Neural crest cell (in vitro differentiated cells): ENCODE data around the gene IL2RG. TPM values are rescaled to one million over a fixed set of nuclear protein-coding genes. Genes with fewer than 3 reads are reported as not detected.

Source experiments
- DNase-seq: peaks from one replicate; pipeline ENCODE4 v3.0.0; 2021; ENCODE audit warnings: low read depth, mixed read lengths, low spot score
- H3K27ac Mint-ChIP-seq: one replicate; pipeline ENCODE4 v1.8.0; 2021; ENCODE audit warnings: mild to moderate bottlenecking, mixed read lengths; ENCODE audit not compliant: unreplicated experiment
- H3K27me3 Mint-ChIP-seq: 2 replicates; pipeline ENCODE4 v1.8.0; 2021; ENCODE audit warnings: low read depth, mild to moderate bottlenecking, mixed read lengths
- H3K36me3 Mint-ChIP-seq: 2 replicates; pipeline ENCODE4 v1.8.0; 2021; ENCODE audit warnings: low read depth, mild to moderate bottlenecking, mixed read lengths
- H3K4me1 Mint-ChIP-seq: 2 replicates; pipeline ENCODE4 v1.8.0; 2021; ENCODE audit warnings: mixed read lengths
- H3K4me3 Mint-ChIP-seq: one replicate; pipeline ENCODE4 v1.8.0; 2021; ENCODE audit warnings: mild to moderate bottlenecking, mixed read lengths
- H3K9me3 Mint-ChIP-seq: 2 replicates; pipeline ENCODE4 v1.8.0; 2021; ENCODE audit warnings: mixed read lengths
- total RNA-seq: library from RNA; stranded (reverse); gene quantifications from 2 replicates; pipeline ENCODE4 v1.2.1, GENCODE V29; 2021
- TF ChIP-seq, protein P1 (sequence below): fragments of 200-600 bp; sonication (generic); conservative IDR thresholded peaks from 2 replicates; pipeline ENCODE4 v1.5.0; 2021; ENCODE audit warnings: antibody characterized with exemption, mild to moderate bottlenecking

Gene IL2RG
- total RNA-seq, 1 donor from 2014 or later = not detected

DNA sequence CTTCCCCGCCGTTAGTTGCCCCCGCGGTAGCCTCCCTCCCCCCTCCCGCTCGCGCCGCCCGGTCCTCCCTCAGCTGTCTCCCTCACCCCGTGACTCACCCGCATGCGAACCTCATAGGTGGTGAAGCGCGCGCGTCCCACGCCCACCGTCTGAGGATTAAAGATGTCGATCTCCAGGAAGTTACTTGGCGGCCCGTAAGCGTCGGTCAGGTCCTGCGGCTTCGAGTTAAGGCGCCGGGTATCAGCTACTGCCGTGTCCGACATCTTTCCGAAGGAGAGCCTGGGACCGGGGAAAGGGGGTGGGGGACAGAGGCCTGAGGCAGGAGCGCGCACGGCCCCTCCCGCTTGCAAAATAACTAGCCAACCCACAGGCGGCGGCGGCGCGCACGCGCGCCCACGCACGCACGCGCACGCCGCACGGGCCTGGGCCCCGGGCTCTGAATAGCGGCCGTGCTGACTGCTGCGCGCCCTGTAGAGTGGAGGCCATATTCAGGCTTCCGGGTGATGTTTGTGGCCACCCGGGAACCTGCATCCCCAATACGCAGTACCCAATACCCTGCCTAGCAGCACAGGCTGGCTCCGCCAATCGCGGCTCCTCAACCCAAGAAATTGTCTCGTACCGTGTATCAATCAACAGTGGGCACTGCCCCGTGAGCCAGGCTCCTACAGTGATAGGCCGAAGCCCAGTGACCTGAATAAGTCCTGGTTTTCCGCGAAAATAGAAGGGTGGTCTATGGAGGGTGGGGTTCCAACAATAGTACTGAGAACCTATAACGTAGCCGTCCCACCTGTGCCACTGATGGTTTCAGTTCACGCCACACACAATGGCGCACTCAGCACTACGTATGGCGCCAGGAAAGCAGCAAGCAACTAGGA is 43.1 kb downstream of the IL2RG start, which contains the start of gene SNX12:
TSS of gene SNX12 (minus strand) at position 291 of the 875 bp plus-strand sequence. CDS start at position 263, 28 bp downstream.
- Mint-ChIP-seq H3K9me3 (no peaks in the 10 kb centered on the region), H3K36me3 (no peaks in the 10 kb centered on the region), H3K27me3 (peaks cover 13% of the 10 kb centered on the region), H3K4me3 (peak within 1 kb of the TSS; percentile 95), H3K27ac (peak within 1 kb of the TSS; percentile 90), H3K4me1 (peaks cover 12% of the 10 kb centered on the region)
- TF ChIP-seq, protein P1, sequence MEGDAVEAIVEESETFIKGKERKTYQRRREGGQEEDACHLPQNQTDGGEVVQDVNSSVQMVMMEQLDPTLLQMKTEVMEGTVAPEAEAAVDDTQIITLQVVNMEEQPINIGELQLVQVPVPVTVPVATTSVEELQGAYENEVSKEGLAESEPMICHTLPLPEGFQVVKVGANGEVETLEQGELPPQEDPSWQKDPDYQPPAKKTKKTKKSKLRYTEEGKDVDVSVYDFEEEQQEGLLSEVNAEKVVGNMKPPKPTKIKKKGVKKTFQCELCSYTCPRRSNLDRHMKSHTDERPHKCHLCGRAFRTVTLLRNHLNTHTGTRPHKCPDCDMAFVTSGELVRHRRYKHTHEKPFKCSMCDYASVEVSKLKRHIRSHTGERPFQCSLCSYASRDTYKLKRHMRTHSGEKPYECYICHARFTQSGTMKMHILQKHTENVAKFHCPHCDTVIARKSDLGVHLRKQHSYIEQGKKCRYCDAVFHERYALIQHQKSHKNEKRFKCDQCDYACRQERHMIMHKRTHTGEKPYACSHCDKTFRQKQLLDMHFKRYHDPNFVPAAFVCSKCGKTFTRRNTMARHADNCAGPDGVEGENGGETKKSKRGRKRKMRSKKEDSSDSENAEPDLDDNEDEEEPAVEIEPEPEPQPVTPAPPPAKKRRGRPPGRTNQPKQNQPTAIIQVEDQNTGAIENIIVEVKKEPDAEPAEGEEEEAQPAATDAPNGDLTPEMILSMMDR = no peak
- DNase-seq = peak; percentile 69

DNA sequence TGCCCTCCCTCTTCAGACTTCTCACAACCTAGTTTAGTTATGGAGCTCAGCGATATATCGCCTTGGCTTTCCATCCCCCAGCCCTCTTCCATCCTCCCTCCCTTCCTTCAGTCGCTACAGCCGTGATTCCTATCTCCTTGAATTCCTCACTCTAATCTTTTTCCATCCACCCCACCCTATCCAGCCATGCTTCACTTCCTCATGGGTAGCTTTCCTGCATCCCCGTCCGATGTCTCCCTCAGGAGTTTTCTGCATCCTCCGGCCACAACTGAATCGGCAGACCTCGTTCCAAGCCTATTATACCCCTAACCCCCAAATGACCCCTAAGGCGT is 43.7 kb downstream of the IL2RG start:
- peaks cover under 1% of the 10 kb centered on the region for H3K36me3 Mint-ChIP-seq
- H3K27ac Mint-ChIP-seq = peak overlapping the region; percentile 88
- peaks cover 12% of the 10 kb centered on the region for H3K4me1 Mint-ChIP-seq
- TF ChIP-seq, protein P1 = no peak
- no peaks in the 10 kb centered on the region for H3K9me3 Mint-ChIP-seq
- H3K4me3 Mint-ChIP-seq = peak overlapping the region; percentile 95
- H3K27me3 Mint-ChIP-seq = peaks cover 8% of the 10 kb centered on the region
- DNase-seq = no peak

DNA sequence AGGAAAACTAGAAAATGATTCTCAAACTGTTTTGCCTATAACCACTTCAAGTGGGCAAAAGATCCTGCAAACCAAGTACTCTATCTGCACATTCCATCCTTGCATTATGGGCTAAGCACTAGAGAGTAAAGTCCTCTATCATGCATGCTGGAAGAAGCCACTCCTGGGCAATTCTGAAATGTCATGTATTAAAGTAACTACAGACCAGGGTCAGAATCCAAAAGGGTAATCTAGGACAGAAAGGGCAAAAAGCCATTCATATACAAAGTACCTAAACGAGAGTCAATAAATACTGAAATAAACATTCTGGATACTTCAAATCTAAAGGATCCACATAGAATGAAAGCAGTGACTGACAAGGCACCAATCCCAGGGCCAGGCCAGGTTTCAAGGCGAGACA is 44.3 kb downstream of the IL2RG start:
- Mint-ChIP-seq H3K9me3 (no peaks in the 10 kb centered on the region), H3K27ac (no peak overlapping the region), H3K36me3 (peaks cover 2% of the 10 kb centered on the region), H3K4me1 (peaks cover 12% of the 10 kb centered on the region), H3K27me3 (peaks cover 2% of the 10 kb centered on the region), H3K4me3 (peak overlapping the region; percentile 95)
- no peak for DNase-seq
- TF ChIP-seq, protein P1 = no peak

DNA sequence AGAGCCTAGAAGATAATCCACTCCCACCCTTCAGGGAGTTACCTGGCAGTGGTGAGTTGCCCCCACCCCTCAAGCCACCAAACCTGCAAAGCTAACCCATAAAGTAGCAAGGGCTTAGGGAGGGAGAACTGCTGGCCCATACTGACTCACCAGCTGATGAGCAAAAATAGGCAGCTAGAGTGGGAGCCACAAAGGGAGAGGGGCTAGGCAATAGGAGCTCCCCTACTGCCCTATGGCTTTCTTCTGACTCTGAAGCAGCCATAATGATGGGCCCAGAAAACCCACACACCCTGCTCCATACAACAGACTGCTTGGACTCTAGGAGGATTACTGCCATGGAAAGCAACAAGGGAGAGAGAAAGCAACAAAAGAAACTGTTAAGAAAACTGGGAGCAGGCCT is 51.2 kb downstream of the IL2RG start:
- Mint-ChIP-seq H3K9me3 (no peaks in the 10 kb centered on the region), H3K4me3 (no peak overlapping the region), H3K4me1 (no peaks in the 10 kb centered on the region), H3K27ac (no peak overlapping the region), H3K27me3 (no peaks in the 10 kb centered on the region), H3K36me3 (peaks cover 11% of the 10 kb centered on the region)
- no peak for DNase-seq
- TF ChIP-seq, protein P1 = no peak

DNA sequence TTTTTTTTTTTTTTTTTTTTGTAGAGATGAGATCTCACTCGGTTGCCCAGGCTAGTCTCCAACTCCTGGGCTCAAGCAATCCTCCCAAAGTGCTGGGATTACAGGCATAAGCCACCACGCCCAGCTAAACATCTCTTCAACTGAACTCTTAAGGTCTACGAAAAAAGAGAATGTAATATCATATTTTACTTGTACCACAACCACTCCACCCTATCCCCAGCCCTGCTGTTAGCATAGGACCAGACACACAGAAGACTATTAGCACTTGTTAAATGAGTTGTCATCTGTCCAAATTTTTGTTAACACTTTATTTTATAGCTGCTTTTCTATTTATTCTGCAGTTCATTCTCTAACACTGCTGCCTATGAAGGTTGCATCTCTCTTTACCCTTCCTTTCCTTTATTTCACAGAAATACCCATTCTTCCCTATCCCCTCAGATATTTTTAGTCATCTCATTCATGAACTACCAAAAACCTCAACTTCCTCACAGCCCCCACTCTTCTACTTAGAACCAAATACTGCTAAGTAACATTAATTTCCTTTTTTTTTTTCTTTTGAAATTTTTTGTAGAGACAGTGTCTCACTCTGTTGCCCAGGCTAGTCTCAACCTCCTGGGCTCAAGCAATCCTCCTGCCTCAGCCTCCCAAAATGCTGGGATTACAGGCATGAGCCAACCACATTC is 53.4 kb downstream of the IL2RG start:
- H3K27me3 Mint-ChIP-seq = no peaks in the 10 kb centered on the region
- no peak overlapping the region for H3K27ac Mint-ChIP-seq
- H3K4me1 Mint-ChIP-seq = no peaks in the 10 kb centered on the region
- no peak overlapping the region for H3K4me3 Mint-ChIP-seq
- H3K36me3 Mint-ChIP-seq = peaks cover 14% of the 10 kb centered on the region
- no peaks in the 10 kb centered on the region for H3K9me3 Mint-ChIP-seq
- no peak for DNase-seq
- TF ChIP-seq, protein P1 = no peak

Other genes starting within 250 kb of the IL2RG start
- gene TEX11, start 202.9 kb downstream of the IL2RG start, total RNA-seq = not detected in 2 replicates
- gene SLC7A3, start 180.5 kb downstream of the IL2RG start, total RNA-seq = 14.0 and 14.8 TPM in 2 replicates
- 77.5 and 78.3 TPM in 2 replicates for gene SNX12, start 43.2 kb downstream of the IL2RG start, total RNA-seq
- gene FOXO4, start 15.7 kb downstream of the IL2RG start, total RNA-seq = 10.1 and 12.0 TPM in 2 replicates
- gene CXorf65, start 4.8 kb downstream of the IL2RG start, total RNA-seq = not detected in 2 replicates
- 72.5 and 76.3 TPM in 2 replicates for gene MED12, start 7.0 kb upstream of the IL2RG start, total RNA-seq
- 29.5 and 31.5 TPM in 2 replicates for gene NLGN3, start 33.3 kb upstream of the IL2RG start, total RNA-seq
- 12.3 and 12.4 TPM in 2 replicates for gene GJB1, start 111.6 kb upstream of the IL2RG start, total RNA-seq
- 85.2 and 87.1 TPM in 2 replicates for gene ZMYM3, start 142.6 kb upstream of the IL2RG start, total RNA-seq
- gene NONO, start 172.1 kb upstream of the IL2RG start, total RNA-seq = 990 and 1,032 TPM in 2 replicates
- gene ITGB1BP2, start 190.2 kb upstream of the IL2RG start, total RNA-seq = 7.1 and 10.2 TPM in 2 replicates